NCI-H2227 (cell line): ENCODE results near the gene IL1RAP.

ENCODE experiments used
- DNase-seq: peaks from one replicate; lab custom pipeline; 2025; ENCODE audit not compliant: unreplicated experiment; lab: John Stamatoyannopoulos, UW

The IL1RAP gene

GRCh38 chr3:190568036-190568435 lies 54.2 kb downstream of the IL1RAP start:
- DNase-seq = no peak

DNA sequence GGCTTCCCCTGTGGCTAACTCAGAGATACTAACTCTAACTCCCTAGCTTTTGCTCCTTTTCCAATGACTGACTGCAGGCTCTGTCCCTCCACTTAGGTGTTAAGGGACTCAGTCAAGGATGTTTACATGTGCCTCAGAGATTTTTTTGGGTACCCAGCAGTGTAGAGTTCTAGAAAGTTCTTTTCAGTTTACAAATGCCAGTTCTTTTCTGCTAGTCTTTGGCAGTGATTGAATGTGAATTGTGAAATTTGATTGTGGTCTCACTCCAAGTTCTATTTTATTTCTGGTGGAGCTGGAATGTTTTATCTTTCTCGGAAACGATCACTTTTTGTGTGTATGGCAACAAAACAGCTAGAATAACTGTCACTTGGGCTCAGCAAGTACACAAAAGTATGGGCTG lies 60.6 kb downstream of the IL1RAP start:
- no peak for DNase-seq

- no peak for DNase-seq
Measured at GRCh38 chr3:190575437-190576185, 61.7 kb downstream of the IL1RAP start.

DNA sequence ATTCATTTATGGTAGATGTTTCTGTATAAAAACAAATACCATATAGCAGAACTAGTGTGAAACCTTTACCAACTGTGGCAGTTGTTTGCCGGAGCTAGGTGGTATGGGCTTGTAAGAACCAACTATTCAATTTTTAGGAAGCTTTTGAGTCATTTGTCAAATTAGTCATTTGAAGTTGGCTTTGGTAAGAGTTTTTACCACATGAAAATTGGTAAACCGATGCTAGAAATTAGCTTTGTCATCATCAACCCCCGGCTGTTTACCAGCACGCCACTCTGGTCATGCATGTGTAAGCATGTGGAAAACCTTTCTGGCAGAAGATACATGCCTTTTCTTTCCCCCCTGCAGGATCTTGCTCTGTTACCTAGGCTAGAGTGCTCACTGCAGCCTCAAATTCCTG lies 63.3 kb downstream of the IL1RAP start:
- no peak for DNase-seq

DNA sequence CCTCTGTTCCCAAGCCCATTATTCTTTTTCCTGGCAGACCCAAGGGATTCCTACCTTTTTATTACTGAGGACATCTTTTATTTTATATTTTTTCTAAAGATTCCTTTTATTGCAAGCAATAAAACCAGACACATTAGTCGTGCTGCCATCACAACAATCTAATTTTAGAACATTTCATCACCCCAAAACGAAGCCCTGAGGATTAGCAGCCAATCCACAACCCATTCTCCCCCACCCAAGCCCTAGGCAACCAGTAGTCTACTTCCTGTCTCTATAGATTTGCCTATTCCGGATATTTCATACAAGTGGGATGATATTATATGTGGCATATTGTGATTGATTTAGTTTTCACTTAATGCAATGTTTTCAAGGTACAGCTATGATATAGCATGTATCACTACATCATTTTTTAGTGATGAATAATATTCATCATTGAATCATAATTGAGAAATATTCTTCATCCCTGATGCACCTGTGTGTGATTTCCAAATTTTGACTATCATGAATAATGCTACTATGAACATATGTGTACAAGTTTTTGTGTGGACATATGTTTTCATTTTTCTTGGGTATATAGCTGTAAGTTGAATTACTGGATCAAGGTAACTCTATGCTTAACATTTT lies 65.7 kb downstream of the IL1RAP start:
- no peak for DNase-seq

GRCh38 chr3:190580417-190580816 lies 66.5 kb downstream of the IL1RAP start:
- no peak for DNase-seq

- no peak for DNase-seq
Measured at GRCh38 chr3:190581041-190581541, 67.2 kb downstream of the IL1RAP start.

GRCh38 chr3:190582667-190583066 lies 68.8 kb downstream of the IL1RAP start:
- no peak for DNase-seq

- no peak for DNase-seq
Measured at GRCh38 chr3:190585805-190586630, 72.1 kb downstream of the IL1RAP start.

DNA sequence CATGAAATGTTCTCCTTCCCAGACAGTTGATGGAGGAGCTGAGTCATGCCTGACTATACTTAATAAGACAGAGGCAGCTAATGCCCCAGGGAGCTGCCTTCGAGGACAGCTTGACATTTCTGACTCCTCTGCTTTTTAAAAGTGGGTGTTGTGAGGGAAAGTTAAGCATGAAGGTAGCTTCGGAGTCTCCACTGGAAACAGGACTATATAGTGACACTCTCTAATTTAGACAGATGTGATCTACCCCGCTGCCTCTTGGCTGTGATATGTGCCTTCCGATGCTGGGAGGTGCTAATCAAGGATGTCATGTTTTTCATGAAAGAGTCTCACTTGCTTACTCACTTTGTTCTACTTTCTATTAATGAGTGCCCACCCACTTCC lies 72.7 kb downstream of the IL1RAP start:
- DNase-seq = no peak

DNA sequence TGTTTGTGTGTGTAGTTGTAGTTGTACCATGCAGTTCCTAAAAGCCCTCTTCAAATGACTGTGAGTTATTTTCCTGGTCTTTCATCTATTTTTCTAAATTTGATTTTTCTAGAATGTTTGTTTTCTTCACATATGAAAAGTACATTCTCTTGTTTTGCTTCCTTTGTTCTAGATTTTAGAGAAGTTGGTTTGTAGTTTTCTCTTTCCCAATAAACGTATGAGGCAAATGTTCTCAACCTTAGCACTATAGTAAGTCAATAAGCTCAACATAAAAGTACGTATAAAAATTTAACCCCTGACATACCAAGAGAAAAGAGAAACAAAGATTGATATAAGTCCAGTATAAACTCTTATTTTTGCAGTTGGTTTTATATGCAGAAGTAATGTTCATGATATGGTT lies 74.7 kb downstream of the IL1RAP start:
- DNase-seq = no peak

- DNase-seq = no peak
Measured at GRCh38 chr3:190589326-190589725, 75.4 kb downstream of the IL1RAP start.

DNA sequence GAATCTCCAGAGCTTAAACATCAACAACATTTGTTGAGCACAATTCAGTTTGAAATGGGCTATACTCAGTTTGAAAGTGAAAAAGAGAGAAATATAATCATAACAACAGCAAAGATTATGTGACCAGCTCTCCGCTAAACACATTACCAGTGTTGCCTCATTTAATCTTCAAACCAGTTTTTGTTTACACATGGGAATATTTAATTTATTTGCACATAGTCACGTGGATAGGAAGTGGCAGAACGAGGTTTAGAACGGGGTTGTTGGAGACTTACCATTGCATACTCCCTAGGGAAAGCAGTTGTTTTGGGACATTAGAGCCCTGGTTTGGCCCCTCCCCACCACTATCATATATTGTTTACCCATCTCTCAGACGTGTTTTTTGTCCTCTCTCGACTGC lies 77.2 kb downstream of the IL1RAP start:
- DNase-seq = no peak

- DNase-seq = no peak
Measured at GRCh38 chr3:190593075-190593474, 79.2 kb downstream of the IL1RAP start.

DNA sequence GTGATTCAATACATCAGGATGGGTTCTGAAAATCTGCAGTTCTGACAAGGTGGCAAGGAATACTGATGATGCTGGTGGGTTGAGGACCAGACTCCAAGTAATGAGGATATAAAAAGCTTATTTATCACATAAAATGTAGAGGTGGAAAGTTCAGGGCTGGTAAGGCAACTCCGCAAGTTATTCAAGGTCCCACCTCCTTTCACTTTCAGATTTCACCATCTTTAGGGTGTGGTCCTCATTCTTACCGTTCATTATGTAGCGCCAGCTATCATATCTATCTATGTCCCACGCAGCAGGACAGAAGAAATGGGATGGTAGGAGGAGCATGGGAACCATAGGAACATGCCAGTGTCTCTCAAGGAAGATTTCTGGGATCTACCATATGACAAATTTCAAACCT lies 80.3 kb downstream of the IL1RAP start:
- no peak for DNase-seq

- DNase-seq = no peak
Measured at GRCh38 chr3:190595179-190595795, 81.4 kb downstream of the IL1RAP start.

- no peak for DNase-seq
Measured at GRCh38 chr3:190595807-190596206, 81.9 kb downstream of the IL1RAP start.

DNA sequence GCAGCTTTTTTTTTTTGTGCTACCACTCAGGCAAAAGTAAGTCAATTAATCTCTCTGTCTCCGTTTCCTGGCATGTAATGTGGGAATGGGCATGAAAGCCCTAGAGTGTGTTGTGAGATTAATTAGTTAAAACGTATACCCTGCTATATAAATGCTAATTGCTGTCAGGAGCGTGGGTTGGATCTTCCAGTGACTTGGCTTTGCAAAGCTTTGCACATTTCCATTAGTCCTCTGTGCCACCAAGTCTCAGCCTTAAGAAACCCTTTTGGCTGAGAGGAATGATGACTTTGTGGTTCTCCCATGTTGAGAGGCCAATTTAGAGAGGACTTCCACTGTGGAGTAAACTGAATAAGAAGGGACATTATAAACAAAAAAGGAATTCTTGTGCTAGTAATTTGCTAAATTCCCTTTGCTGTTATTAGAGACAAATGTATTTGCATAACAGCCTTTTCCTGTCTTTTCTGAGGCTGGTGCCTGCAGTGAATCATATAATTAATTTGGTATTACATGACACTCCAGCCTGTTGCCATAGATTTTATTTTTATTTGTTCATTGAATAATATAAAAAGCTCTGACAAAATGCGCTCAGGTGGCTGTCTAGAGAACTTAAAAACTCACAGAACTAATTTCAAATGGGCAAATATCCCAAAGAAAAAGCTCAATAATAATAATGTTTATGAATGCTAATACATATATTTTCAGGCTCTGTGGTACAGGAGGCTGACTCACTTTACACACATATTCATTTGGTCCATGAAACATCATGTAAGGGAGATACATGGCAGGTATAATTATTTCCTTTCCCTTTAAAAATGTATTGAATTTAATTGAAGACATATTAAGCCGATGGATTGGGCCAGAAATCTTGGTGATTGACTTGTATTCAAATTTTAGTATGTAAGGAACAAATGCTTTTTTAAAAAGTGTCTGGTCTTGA lies 82.7 kb downstream of the IL1RAP start:
- DNase-seq = no peak

- no peak for DNase-seq
Measured at GRCh38 chr3:190597291-190597690, 83.4 kb downstream of the IL1RAP start.

DNA sequence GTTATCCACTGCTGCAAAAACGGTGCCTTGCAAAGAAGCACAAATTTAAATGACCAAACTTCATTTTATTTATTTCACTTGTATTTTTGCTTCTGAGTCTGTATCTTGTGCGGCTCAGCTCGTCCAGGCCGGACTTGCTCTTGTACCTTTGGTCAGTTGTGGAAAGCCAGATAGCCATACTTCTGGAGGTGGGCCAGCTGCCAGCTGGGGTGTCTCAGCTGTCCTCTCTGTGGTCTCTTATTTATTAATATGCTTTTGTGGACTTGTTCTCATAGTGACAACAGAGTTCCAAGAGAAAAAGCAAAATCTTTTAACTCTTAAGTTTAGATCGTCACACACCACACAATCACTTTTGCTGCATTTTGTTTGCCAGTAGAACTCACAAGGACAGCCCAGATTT lies 87.7 kb downstream of the IL1RAP start:
- no peak for DNase-seq
